GM18907 (cell line): ENCODE measurements around the gene LRRC10B.

ENCODE experiments used
- ATAC-seq: cut with Tn5 transposase; IDR thresholded peaks from one replicate; pipeline ENCODE4 v1.9.1; 2021; ENCODE audit warnings: mild to moderate bottlenecking, moderate library complexity; ENCODE audit not compliant: unreplicated experiment

The LRRC10B gene

GRCh38 chr11:61544466-61544865, 35.9 kb downstream of the LRRC10B start:
- no peak for ATAC-seq

- ATAC-seq = no peak
These were observed 36.8 kb downstream of the LRRC10B start for GRCh38 chr11:61545341-61545740.

DNA sequence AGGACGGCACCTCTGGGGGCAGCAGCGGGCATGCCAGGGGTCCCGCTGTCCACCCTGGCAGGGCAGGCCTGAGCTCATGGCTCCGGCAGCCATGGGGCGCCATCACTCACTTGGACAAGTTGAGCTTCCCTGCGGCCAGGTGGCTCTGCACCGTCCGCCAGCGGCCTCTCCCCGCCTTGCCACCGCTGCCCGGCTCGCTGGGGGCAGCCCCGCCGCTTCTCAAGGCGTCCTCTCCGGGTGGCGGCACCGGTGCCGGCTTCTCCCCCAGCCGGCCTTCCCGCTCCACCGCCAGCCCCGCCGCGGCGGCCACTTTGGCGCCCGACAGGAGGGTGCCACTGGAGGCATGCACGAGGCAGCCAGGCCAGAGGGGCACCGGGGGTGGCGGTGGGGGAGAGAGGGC, 37.4 kb downstream of the LRRC10B start:
- no peak for ATAC-seq

DNA sequence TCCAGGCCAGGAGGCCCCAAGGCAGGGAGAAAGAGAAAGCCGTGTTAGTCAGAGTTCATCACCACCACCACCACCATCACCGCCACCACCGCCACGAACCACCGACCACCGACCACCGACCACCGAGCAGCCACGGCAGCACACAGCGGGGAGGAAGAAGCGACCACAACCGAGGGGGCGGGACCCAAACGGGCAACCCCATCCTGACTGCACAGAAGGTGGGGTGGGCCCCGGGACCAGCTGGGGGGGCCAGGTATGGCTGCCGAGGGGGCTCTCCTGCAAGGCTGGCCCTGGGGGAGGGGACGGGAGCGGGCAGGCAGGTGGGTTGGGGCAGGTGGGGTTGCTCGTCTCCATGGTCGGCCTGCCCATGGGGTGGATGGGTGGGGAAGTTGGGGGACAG, 38.1 kb downstream of the LRRC10B start:
- no peak for ATAC-seq

DNA sequence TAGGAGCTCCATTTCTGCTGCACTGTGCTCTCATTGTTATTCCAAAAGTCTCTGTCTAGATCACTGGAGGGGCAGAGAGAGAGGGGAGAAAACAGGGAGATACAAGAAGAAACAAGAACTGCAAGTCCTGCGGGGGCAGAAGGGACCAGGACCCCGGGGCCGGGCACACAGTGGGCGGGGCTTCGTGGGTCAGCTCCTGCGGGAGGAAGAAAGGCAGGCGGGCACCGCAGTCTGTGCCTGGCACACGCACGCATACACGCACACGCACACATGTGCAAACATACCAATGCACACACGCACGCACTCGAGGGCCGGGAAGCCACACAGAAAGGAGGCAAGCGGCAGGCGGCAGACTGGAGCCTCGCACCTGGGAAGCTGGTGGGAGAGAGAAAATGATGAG, 38.7 kb downstream of the LRRC10B start:
- ATAC-seq = no peak

- ATAC-seq = no peak
These were observed 40.6 kb downstream of the LRRC10B start for GRCh38 chr11:61549177-61549576.

DNA sequence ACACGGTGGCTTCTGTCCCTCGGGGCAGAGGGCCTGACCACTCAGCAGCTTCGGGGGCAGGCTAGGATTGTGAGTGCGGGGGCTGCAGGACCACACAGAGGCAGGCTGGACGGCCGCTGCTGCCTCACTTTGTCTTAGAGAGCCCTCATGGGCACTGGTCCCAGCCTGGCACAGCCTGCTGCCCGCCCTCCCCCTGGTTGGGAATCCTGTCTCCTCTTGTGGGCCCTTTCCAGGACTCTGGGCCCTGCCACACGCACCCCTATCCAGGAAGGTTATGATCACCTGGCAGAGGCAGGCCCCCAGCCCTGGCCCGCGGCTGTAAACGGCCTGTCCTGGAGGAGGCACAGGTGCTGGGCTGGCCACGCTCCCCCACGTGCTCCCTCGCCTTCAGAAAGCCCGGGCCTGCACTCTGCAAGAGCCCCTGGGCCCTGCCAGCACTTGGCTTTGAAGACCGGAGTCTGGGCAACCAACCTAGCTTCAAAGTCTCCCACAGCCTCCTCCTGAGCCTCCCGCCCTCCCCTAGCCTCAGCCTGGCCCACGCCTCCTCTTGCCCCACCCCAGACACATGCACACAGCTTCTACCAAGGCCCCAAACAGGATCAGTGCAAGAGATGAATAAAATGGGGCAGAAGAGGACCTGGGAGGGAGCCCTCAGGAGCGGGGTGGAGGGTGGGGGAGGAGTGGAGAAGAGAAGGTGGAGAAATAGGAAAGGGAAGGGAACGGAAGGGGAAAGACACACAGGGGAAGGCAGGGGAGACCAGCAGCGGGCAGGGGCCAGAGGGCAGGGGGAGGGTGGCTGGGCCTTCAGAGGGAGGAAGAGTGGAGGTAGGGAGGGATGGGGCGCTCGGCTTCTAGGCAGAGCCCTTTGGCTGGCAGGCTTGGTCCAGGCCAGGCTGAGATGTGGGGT, 41.4 kb downstream of the LRRC10B start:
- no peak for ATAC-seq

GRCh38 chr11:61550665-61551227, 42.2 kb downstream of the LRRC10B start:
- ATAC-seq = no peak

GRCh38 chr11:61551634-61552033, 43.1 kb downstream of the LRRC10B start:
- no peak for ATAC-seq

GRCh38 chr11:61552108-61552635, 43.6 kb downstream of the LRRC10B start:
- ATAC-seq = no peak

DNA sequence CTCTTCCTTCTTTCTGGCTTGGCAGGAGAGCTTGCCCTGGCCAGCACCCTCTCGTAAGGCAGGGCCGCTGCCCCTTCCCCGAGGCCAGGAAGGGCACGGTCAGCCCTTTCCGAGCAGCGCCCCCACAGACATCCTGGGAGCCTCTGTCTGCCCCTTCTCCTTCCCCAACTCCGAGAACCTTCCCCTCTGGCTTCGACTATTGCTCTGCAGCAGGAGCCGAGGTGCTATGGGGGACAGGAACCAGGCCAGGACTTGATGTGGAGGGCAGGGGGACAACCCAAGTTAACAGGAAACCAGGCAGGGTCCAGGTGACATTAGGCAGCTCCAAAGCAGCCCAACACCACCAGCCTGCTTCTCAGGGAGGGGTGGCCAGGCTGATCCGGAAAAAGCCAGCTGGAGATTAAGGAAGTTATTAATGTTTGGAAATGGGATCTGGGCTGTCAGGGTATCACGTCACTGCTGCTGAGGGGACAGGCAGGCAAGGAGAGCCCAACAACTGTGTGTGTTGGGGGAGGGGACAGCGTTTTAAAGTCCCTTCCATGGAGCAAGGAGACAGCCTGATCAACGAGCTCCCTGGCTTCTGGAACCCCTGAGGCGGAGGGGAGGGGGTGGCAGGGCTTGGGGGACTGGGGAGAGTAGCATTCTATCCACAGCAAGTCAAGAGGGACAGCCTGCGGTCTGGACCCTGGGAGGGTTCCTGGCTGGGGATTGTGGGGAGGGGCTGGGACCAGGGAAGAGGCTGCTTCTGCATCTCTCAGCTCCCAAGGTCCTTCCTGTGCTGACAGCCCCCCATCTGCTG, 45.0 kb downstream of the LRRC10B start:
- no peak for ATAC-seq

- no peak for ATAC-seq
These were observed 45.8 kb downstream of the LRRC10B start for GRCh38 chr11:61554172-61554988.

DNA sequence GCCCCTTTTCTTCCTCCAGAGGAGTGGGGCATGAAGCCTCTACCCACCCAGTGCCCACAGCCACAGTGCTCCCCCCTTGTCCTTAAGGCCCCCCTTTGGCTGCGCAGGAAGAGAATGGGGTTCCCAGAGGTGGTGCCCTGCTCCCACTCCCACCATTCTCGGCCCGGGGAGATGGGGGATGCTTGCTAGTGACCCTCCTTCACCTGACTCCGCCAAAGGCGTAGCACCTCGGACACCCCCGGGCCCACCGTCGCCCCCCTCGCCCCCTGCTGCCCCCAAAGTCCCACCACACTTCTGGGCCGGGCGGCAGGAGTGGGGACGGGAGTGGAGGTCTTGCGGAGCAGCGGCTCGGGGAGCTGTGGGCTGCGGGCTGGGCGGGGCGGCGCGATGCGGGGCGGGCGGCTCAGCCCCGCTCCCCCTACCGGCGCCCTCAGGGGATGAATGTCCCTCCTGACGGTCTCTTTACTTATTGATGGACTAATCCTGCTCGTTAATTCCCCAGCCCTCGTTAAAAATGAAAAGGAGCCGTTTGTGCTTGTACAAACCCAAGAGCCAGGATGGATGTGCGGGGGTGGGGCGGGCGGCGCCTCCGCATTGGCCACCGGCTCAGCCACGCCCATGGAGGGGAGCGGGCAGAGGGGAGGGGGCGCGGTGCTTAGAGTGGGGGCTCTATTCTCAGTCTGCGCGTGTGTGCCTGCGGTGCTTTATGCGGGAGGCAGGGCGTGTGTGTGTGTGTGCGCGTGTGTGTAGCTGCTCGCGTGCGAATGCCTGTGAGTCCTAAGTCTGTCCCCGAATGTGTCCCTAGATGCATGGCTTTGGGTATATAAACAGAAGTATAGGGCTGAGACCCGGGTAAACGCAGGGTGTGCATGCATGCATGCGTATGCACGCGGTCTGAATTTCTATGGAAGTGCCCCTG, 46.8 kb downstream of the LRRC10B start:
- no peak for ATAC-seq

- no peak for ATAC-seq
These were observed 47.4 kb downstream of the LRRC10B start for GRCh38 chr11:61555978-61556377.

GRCh38 chr11:61556621-61557020, 48.1 kb downstream of the LRRC10B start:
- no peak for ATAC-seq
